ENCODE data around the gene ZFHX3. TPM values are rescaled to one million over a fixed set of nuclear protein-coding genes. Genes with fewer than 3 reads are reported as not detected.

ZFHX3 gene
- total and polyA plus RNA-seq, 2 donors (not counting 3 experiments of a cell fraction or from before 2014, with no cell fraction given) = 3.7 to 18.8 TPM

DNA sequence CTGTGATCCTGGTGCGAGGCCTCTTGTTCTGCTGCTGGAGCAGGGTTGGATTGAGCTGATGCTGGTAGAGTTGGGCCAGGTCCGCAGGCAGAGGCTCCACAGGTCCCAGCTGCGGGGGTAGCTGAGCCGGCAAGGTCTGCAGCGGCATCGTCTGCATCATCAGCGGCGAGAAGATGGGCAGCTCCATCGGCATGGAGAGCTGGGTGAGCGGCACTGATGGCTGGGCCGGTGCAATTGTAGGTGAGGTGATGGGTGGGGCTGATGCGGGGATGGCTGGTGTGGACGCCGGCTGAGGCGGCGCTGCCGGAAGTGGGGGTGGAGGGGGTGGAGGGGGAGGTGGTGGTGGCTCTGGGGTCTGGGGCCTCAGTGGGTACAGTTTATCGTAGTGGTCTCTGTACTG lies 251.7 kb downstream of the ZFHX3 start:
- DNase-seq (ENCODE audit: low read depth, low spot score) (no peak), FAIRE-seq (no peak)
- dilution Hi-C loops (cut with MboI; ENCODE audit: extremely low pct_ligation_motif_present, low sequenced_read_pairs) = no loop called here
- no peaks in the 10 kb centered on the region for H3K79me2 ChIP-seq (ENCODE audit: control insufficient read depth, insufficient read depth, low read length)
- no peak overlapping the region for H3K9ac ChIP-seq (replicated peaks; ENCODE audit: extremely low read depth, insufficient read depth, low read length)
- no peak overlapping the region for H3K4me3 ChIP-seq (replicated peaks in 1 of 3; ENCODE audit: insufficient read depth in 1 of 3, low read depth in 1 of 3, low read length in 3 of 3)
- no peak overlapping the region for H2AFZ ChIP-seq (ENCODE audit: low read depth, low read length)
- H3K9me3 ChIP-seq (replicated peaks; ENCODE audit: control insufficient read depth, insufficient read depth, low read length) = no peaks in the 10 kb centered on the region
- H4K20me1 ChIP-seq (replicated peaks; ENCODE audit: control insufficient read depth, extremely low read depth, insufficient read depth, low read length) = no peaks in the 10 kb centered on the region
- H3K4me1 ChIP-seq (ENCODE audit: control insufficient read depth, extremely low read depth, insufficient read depth, low read length) = no peaks in the 10 kb centered on the region
- TF ChIP-seq, protein P1, sequence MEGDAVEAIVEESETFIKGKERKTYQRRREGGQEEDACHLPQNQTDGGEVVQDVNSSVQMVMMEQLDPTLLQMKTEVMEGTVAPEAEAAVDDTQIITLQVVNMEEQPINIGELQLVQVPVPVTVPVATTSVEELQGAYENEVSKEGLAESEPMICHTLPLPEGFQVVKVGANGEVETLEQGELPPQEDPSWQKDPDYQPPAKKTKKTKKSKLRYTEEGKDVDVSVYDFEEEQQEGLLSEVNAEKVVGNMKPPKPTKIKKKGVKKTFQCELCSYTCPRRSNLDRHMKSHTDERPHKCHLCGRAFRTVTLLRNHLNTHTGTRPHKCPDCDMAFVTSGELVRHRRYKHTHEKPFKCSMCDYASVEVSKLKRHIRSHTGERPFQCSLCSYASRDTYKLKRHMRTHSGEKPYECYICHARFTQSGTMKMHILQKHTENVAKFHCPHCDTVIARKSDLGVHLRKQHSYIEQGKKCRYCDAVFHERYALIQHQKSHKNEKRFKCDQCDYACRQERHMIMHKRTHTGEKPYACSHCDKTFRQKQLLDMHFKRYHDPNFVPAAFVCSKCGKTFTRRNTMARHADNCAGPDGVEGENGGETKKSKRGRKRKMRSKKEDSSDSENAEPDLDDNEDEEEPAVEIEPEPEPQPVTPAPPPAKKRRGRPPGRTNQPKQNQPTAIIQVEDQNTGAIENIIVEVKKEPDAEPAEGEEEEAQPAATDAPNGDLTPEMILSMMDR (IDR thresholded peaks at IDR 0.05; ENCODE audit: extremely low read depth in 1 of 2, insufficient read depth in 1 of 2, low read depth in 1 of 2, low read length in 2 of 2) = no peak
- TF ChIP-seq MYC (IDR thresholded peaks at IDR 0.05; ENCODE audit: low read depth, low read length) = no peak
- no peak for TF ChIP-seq JUN (IDR thresholded peaks at IDR 0.05; ENCODE audit: borderline replicate concordance, insufficient read depth, insufficient read length, low read depth)
- no peak for TF ChIP-seq POLR2A (IDR thresholded peaks at IDR 0.05; ENCODE audit: low read depth, low read length)
- TF ChIP-seq GATA2 (IDR thresholded peaks at IDR 0.05; ENCODE audit: insufficient read depth, insufficient read length, low read depth, low read length) = no peak
- TF ChIP-seq FOS (IDR thresholded peaks at IDR 0.05; ENCODE audit: borderline replicate concordance, insufficient read depth, low read length) = no peak
- TF ChIP-seq, protein P2, sequence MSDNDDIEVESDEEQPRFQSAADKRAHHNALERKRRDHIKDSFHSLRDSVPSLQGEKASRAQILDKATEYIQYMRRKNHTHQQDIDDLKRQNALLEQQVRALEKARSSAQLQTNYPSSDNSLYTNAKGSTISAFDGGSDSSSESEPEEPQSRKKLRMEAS (IDR thresholded peaks at IDR 0.05; ENCODE audit: insufficient read depth, insufficient read length) = no peak
- no peak for TF ChIP-seq EZH2 (IDR thresholded peaks at IDR 0.05; ENCODE audit: borderline replicate concordance, low read depth, low read length, severe bottlenecking)
- no peak for TF ChIP-seq POLR2AphosphoS5 (IDR thresholded peaks at IDR 0.05; ENCODE audit: insufficient read depth, low read depth, low read length)
- no peak overlapping the region for H3K4me2 ChIP-seq (ENCODE audit: insufficient read depth, low read length)
- no TSS peak for BruUV-seq (replicated peaks)
- ChIA-PET CTCF (interaction anchor here (1.0 to 1.7 kb wide), 3 partner anchors 9 to 554 kb away, joined by 3 to 7 read pairs (median 3); no protein-coding TSS in a partner anchor), POLR2A (no interaction called here)
- intact Hi-C loops (cut with micrococcal nuclease) = no loop called here
- no peaks in the 10 kb centered on the region for H3K27me3 ChIP-seq (ENCODE audit: control insufficient read depth in 2 of 2, insufficient read depth in 2 of 2, low read length in 2 of 2)
- H3K36me3 ChIP-seq (ENCODE audit: control insufficient read depth in 2 of 2, extremely low read depth in 1 of 2, insufficient read depth in 2 of 2, low read length in 2 of 2) = peaks cover 3 to 31% of the 10 kb centered on the region in 2 experiments
- H3K27ac ChIP-seq (ENCODE audit: insufficient read depth, low read depth, low read length) = no peak overlapping the region
- H3K9me1 ChIP-seq (replicated peaks; ENCODE audit: control insufficient read depth, extremely low read depth, insufficient read depth, low read length) = no peaks in the 10 kb centered on the region

Measured in endothelial cell of umbilical vein (primary cell).